DOHH2 (cell line): Measurements from ENCODE around the gene CCDC9.

Source experiments
- CTCF ChIP-seq: fragments of 200-600 bp; sonication (generic); IDR thresholded peaks from one replicate; pipeline ENCODE4 v1.5.1; 2014; ENCODE audit warnings: antibody characterized with exemption, mild to moderate bottlenecking, low read depth, low read length; ENCODE audit not compliant: poor library complexity, severe bottlenecking
- EZH2phosphoT487 ChIP-seq: fragments of 200-600 bp; sonication (generic); IDR thresholded peaks from 2 replicates; pipeline ENCODE4 v1.6.1; 2017; ENCODE audit warnings: borderline replicate concordance, mild to moderate bottlenecking, antibody characterized with exemption, low read length, moderate library complexity, mixed read lengths

GRCh38 chr19:47271949-47272348 lies 15.6 kb downstream of the CCDC9 start:
- TF ChIP-seq CTCF (no peak), EZH2phosphoT487 (no peak)
